Smooth muscle cell (in vitro differentiated cells): Measurements from ENCODE around the gene AKAP12. TPM values are rescaled to one million over a fixed set of nuclear protein-coding genes. Genes with fewer than 3 reads are reported as not detected.

Source experiments
- DNase-seq: peaks from one replicate; lab custom pipeline; 2025; ENCODE audit not compliant: unreplicated experiment; lab: John Stamatoyannopoulos, UW
- H2AFZ ChIP-seq: fragments of 200-600 bp; sonication (generic); 2 replicates; pipeline ENCODE4 v1.6.0; 2016; ENCODE audit warnings: antibody characterized with exemption, low read depth, mild to moderate bottlenecking
- H3F3A ChIP-seq: fragments of 200-600 bp; sonication (generic); 2 replicates; pipeline ENCODE4 v1.6.0; 2017; ENCODE audit warnings: antibody characterized with exemption, low read depth
- H3K27ac ChIP-seq: fragments of 200-600 bp; sonication (generic); 2 replicates; pipeline ENCODE4 v1.5.1; 2016; ENCODE audit warnings: low read depth, mild to moderate bottlenecking
- H3K27me3 ChIP-seq: fragments of 200-600 bp; sonication (generic); 2 replicates; pipeline ENCODE4 v1.6.1; 2016; ENCODE audit warnings: low read depth, mild to moderate bottlenecking
- H3K36me3 ChIP-seq: fragments of 200-600 bp; sonication (generic); 2 replicates; pipeline ENCODE4 v1.5.1; 2016; ENCODE audit warnings: low read depth
- H3K4me1 ChIP-seq: fragments of 200-600 bp; sonication (generic); 2 replicates; pipeline ENCODE4 v1.5.1; 2016; ENCODE audit warnings: low read depth
- H3K4me2 ChIP-seq: fragments of 200-600 bp; sonication (generic); 2 replicates; pipeline ENCODE4 v1.6.0; 2016; ENCODE audit warnings: mild to moderate bottlenecking
- H3K4me3 ChIP-seq: fragments of 200-600 bp; sonication (generic); 2 replicates; pipeline ENCODE4 v1.5.1; 2016; ENCODE audit warnings: mild to moderate bottlenecking
- H3K79me2 ChIP-seq: fragments of 200-600 bp; sonication (generic); 2 replicates; pipeline ENCODE4 v1.6.0; 2016; ENCODE audit warnings: low read depth, mild to moderate bottlenecking
- H3K9ac ChIP-seq: fragments of 200-600 bp; sonication (generic); 2 replicates; pipeline ENCODE4 v1.6.0; 2016; ENCODE audit warnings: low read depth
- H3K9me3 ChIP-seq: fragments of 200-600 bp; sonication (generic); replicated peaks from 2 replicates; pipeline ENCODE4 v1.5.1; 2016; ENCODE audit warnings: low read depth
- H4K20me1 ChIP-seq: fragments of 200-600 bp; sonication (generic); 2 replicates; pipeline ENCODE4 v1.6.0; 2016; ENCODE audit warnings: low read depth
- CTCF ChIP-seq: fragments of 200-600 bp; sonication (generic); IDR thresholded peaks from 2 replicates; pipeline ENCODE4 v1.5.1; 2017; ENCODE audit warnings: borderline replicate concordance, mild to moderate bottlenecking, antibody characterized with exemption; ENCODE audit not compliant: insufficient read depth, poor library complexity, severe bottlenecking
- WGBS: methylation state at CpG from one replicate; pipeline ENCODE4 v1.1.7; 2016; ENCODE audit warnings: low lambda C conversion rate; 5-methylcytosine and 5-hydroxymethylcytosine counted together
- polyA plus RNA-seq: library from polyadenylated mRNA; unstranded; fragments of >200 nt; fragmentation: Nextera tagmentation; extraction: Ambion mirVana; gene quantifications from 2 replicates; pipeline ENCODE4 v1.2.1, GENCODE V29; 2016
- total RNA-seq: library from RNA; depleted of rRNA; stranded (reverse); fragments of >200 nt; gene quantifications from 2 replicates; pipeline ENCODE4 v1.2.3, GENCODE V29; 2014

The AKAP12 gene
- total and polyA plus RNA-seq, 2 experiments from 2014 or later: 10.7 to 13.3 TPM

GRCh38 chr6:151289399-151290007, 49.7 kb downstream of the AKAP12 start:
- H4K20me1 ChIP-seq: no peaks in the 10 kb centered on the region
- no peak overlapping the region for H3K4me2 ChIP-seq
- H3K4me1 ChIP-seq: peaks cover 14% of the 10 kb centered on the region
- H3K27ac ChIP-seq: no peak overlapping the region
- DNase-seq: no peak
- H3K36me3 ChIP-seq: no peaks in the 10 kb centered on the region
- H3F3A ChIP-seq: peaks cover 20% of the 10 kb centered on the region
- no peak overlapping the region for H3K9ac ChIP-seq
- H2AFZ ChIP-seq: no peak overlapping the region
- no peaks in the 10 kb centered on the region for H3K9me3 ChIP-seq
- H3K27me3 ChIP-seq: no peaks in the 10 kb centered on the region
- whole genome bisulfite sequencing: 55% methylated on average over 2 of the region's 2 CpGs
- H3K79me2 ChIP-seq: no peaks in the 10 kb centered on the region
- no peak overlapping the region for H3K4me3 ChIP-seq
- TF ChIP-seq CTCF: no peak

- H3K9ac ChIP-seq: peak overlapping the region; percentile 60
Measured at GRCh38 chr6:151290877-151291721, 51.3 kb downstream of the AKAP12 start.

GRCh38 chr6:151291722-151292059, 51.9 kb downstream of the AKAP12 start:
- Histone ChIP-seq H3K4me2 (peak overlapping the region; percentile 79), H3K4me1 (peaks cover 14% of the 10 kb centered on the region), H3K4me3 (peak overlapping the region; percentile 19), H3K9ac (peak overlapping the region; percentile 44), H4K20me1 (no peaks in the 10 kb centered on the region), H3F3A (peaks cover 20% of the 10 kb centered on the region), H2AFZ (peak overlapping the region; percentile 84), H3K27me3 (no peaks in the 10 kb centered on the region), H3K79me2 (no peaks in the 10 kb centered on the region), H3K27ac (peak overlapping the region; percentile 58), H3K36me3 (no peaks in the 10 kb centered on the region), H3K9me3 (no peaks in the 10 kb centered on the region)
- 16% methylated on average over 2 of the region's 2 CpGs for WGBS
- TF ChIP-seq CTCF: no peak
- no peak for DNase-seq

More at GRCh38 chr6:151290877-151291721, 51.3 kb downstream of the AKAP12 start:
- Histone ChIP-seq H3K27ac (peak overlapping the region; percentile 58), H3K4me3 (peak overlapping the region; percentile 19), H4K20me1 (no peaks in the 10 kb centered on the region), H2AFZ (peak overlapping the region; percentile 84), H3K4me1 (peaks cover 14% of the 10 kb centered on the region), H3K36me3 (no peaks in the 10 kb centered on the region), H3K9me3 (no peaks in the 10 kb centered on the region), H3F3A (peaks cover 20% of the 10 kb centered on the region), H3K79me2 (no peaks in the 10 kb centered on the region), H3K4me2 (peak overlapping the region; percentile 79), H3K27me3 (no peaks in the 10 kb centered on the region)
- DNase-seq: peak; percentile 4
- WGBS: 23% methylated on average over 11 of the region's 11 CpGs
- no peak for TF ChIP-seq CTCF
